ENCODE data around the gene CYTH4.

DNA sequence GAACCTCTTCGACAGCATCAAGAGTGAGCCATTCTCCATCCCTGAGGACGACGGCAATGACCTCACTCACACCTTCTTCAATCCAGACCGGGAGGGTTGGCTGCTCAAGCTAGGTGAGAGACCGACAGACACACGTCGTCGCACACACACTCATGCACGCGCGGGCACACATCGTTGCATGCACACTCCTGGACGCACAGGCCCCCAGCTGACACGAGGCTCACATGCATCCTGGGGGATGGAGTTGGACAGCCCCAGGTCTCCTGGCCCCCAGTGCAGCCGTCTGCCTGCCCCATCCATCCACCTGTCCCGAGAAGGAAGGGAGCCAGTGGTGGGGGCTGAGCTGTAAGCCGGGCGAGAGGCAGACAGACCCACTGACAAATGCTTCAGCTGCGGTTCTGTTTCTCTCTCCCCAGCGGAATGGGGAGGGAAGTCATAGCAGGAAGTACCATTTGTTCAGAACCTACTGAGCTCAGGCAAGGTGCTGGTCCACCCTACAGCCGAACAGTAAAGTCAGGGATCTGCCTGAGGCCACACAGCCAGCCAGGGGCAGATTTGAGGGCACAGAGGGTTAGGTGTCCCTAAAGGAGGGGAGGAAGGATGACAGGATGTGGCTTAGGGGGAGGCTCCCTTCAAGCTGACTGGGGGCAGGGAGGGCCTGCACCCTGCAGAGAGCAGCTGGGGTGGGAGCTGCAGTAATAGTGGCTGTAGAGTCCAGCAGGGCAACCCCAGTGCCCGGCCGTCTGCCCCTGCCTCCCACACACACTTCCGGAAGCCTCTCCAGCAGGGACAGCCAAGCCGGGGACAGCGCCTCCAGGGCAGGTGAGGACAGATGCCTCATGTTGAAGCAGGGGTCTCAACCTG lies 27.1 kb downstream of the CYTH4 start:
- TF ChIP-seq JUND (IDR thresholded peaks at IDR 0.05) (no peak), CTCF (IDR thresholded peaks at IDR 0.05; ENCODE audit: low read depth, low read length, missing input control) (no peak)
